IPS-NIHi7 (cell line): ENCODE measurements around the gene PRKAR1B.

Experiments used
- DNase-seq: peaks from one replicate; pipeline ENCODE4 v3.0.0; 2012; ENCODE audit warnings: mixed read lengths; ENCODE audit errors: extremely low spot score

Gene PRKAR1B

GRCh38 chr7:589781-590575, 137.1 kb downstream of the PRKAR1B start:
- DNase-seq: no peak

- DNase-seq: no peak
These were observed 139.3 kb downstream of the PRKAR1B start for GRCh38 chr7:587767-588166.

GRCh38 chr7:586494-586893, 140.6 kb downstream of the PRKAR1B start:
- no peak for DNase-seq

GRCh38 chr7:585873-586272, 141.2 kb downstream of the PRKAR1B start:
- no peak for DNase-seq

- DNase-seq: no peak
These were observed 141.8 kb downstream of the PRKAR1B start for GRCh38 chr7:585229-585711.

- DNase-seq: no peak
These were observed 142.3 kb downstream of the PRKAR1B start for GRCh38 chr7:584820-585219.

- DNase-seq: no peak
These were observed 143.0 kb downstream of the PRKAR1B start for GRCh38 chr7:584122-584465.

- no peak for DNase-seq
These were observed 143.5 kb downstream of the PRKAR1B start for GRCh38 chr7:583410-584121.

- DNase-seq: no peak
These were observed 144.2 kb downstream of the PRKAR1B start for GRCh38 chr7:582931-583330.

GRCh38 chr7:582081-582835, 144.8 kb downstream of the PRKAR1B start:
- DNase-seq: no peak

GRCh38 chr7:578386-578785, 148.7 kb downstream of the PRKAR1B start:
- no peak for DNase-seq

- no peak for DNase-seq
These were observed 149.2 kb downstream of the PRKAR1B start for GRCh38 chr7:577741-578370.

- DNase-seq: no peak
These were observed 149.8 kb downstream of the PRKAR1B start for GRCh38 chr7:577278-577665.

GRCh38 chr7:576524-577277, 150.4 kb downstream of the PRKAR1B start:
- no peak for DNase-seq

GRCh38 chr7:575425-576366, 151.4 kb downstream of the PRKAR1B start:
- no peak for DNase-seq

- DNase-seq: no peak
These were observed 152.3 kb downstream of the PRKAR1B start for GRCh38 chr7:574661-575395.

- no peak for DNase-seq
These were observed 153.1 kb downstream of the PRKAR1B start for GRCh38 chr7:573933-574381.

- DNase-seq: no peak
These were observed 153.7 kb downstream of the PRKAR1B start for GRCh38 chr7:573269-573932.
